Skeletal muscle tissue (tissue), 4 donors: Measurements from ENCODE around the gene FZR1. TPM values are rescaled to one million over a fixed set of nuclear protein-coding genes. Genes with fewer than 3 reads are reported as not detected.

ENCODE experiments used
- H3K27ac ChIP-seq: one replicate; pipeline ENCODE4 v1.7.0; 2013; ENCODE audit warnings: mild to moderate bottlenecking, low read depth, low read length, inconsistent platforms
- H3K27me3 ChIP-seq, 3 donors: one replicate each; pipeline ENCODE4 v1.7.0; 2013; ENCODE audit warnings: low read length in 3 of 3; ENCODE audit not compliant: control insufficient read depth in 3 of 3, insufficient read depth in 3 of 3
- H3K36me3 ChIP-seq, 3 donors: one replicate each; pipeline ENCODE4 v1.7.0; 2013; ENCODE audit warnings: low read length in 3 of 3; ENCODE audit not compliant: control insufficient read depth in 3 of 3, insufficient read depth in 3 of 3
- H3K4me1 ChIP-seq, 3 donors: one replicate each; pipeline ENCODE4 v1.7.0; 2013; ENCODE audit warnings: low read length in 3 of 3, mild to moderate bottlenecking in 3 of 3; ENCODE audit not compliant: control insufficient read depth in 3 of 3, insufficient read depth in 3 of 3
- H3K4me3 ChIP-seq, 3 donors: one replicate each; pipeline ENCODE4 v1.7.0; 2013; ENCODE audit warnings: low read length in 3 of 3
- H3K9ac ChIP-seq, 3 donors: one replicate each; pipeline ENCODE4 v1.7.0; 2013; ENCODE audit warnings: low read length in 3 of 3, mild to moderate bottlenecking in 3 of 3, moderate library complexity in 2 of 3, low read depth in 1 of 3
- H3K9me3 ChIP-seq, 3 donors: one replicate each; pipeline ENCODE4 v1.7.0; 2013; ENCODE audit warnings: low read length in 3 of 3; ENCODE audit not compliant: control insufficient read depth in 3 of 3
- total RNA-seq: library from RNA; depleted of rRNA; stranded (reverse); fragments of >200 nt; gene quantifications from one replicate; pipeline ENCODE4 v1.2.3, GENCODE V29; 2014
- donor health status: Osteomylitis.

FZR1 gene
- total RNA-seq, 1 donor from 2014 or later: 14.6 TPM

GRCh38 chr19:3494051-3494450 lies 12.1 kb upstream of the FZR1 start:
- H3K36me3 ChIP-seq: peaks cover 26 to 41% (median 35%) of the 10 kb centered on the region in 3 donors

GRCh38 chr19:3494559-3494958 lies 11.6 kb upstream of the FZR1 start:
- no peak overlapping the region for H3K9ac ChIP-seq
- no peak overlapping the region for H3K27ac ChIP-seq
- H3K4me1 ChIP-seq: peaks cover 5 to 8% (median 6%) of the 10 kb centered on the region in 3 donors
- H3K9me3 ChIP-seq: no peaks in the 10 kb centered on the region
- H3K4me3 ChIP-seq: no peak overlapping the region
- peaks cover 26 to 41% (median 35%) of the 10 kb centered on the region in 3 donors for H3K36me3 ChIP-seq
- H3K27me3 ChIP-seq: no peaks in the 10 kb centered on the region

More at GRCh38 chr19:3494051-3494450, 12.1 kb upstream of the FZR1 start:
- H3K27ac ChIP-seq: no peak overlapping the region
- H3K4me1 ChIP-seq: peaks cover 1 to 3% (median 2%) of the 10 kb centered on the region in 3 donors
- no peak overlapping the region for H3K9ac ChIP-seq
- no peak overlapping the region for H3K4me3 ChIP-seq
- no peaks in the 10 kb centered on the region for H3K27me3 ChIP-seq
- no peaks in the 10 kb centered on the region for H3K9me3 ChIP-seq

GRCh38 chr19:3496392-3497273 lies 9.5 kb upstream of the FZR1 start:
- Histone ChIP-seq H3K36me3 (peaks cover 20 to 36% (median 35%) of the 10 kb centered on the region in 3 donors), H3K9ac (no peak overlapping the region), H3K9me3 (no peaks in the 10 kb centered on the region), H3K27ac (no peak overlapping the region), H3K4me1 (peaks cover 12 to 21% (median 16%) of the 10 kb centered on the region in 3 donors), H3K4me3 (no peak overlapping the region), H3K27me3 (no peaks in the 10 kb centered on the region)

DNA sequence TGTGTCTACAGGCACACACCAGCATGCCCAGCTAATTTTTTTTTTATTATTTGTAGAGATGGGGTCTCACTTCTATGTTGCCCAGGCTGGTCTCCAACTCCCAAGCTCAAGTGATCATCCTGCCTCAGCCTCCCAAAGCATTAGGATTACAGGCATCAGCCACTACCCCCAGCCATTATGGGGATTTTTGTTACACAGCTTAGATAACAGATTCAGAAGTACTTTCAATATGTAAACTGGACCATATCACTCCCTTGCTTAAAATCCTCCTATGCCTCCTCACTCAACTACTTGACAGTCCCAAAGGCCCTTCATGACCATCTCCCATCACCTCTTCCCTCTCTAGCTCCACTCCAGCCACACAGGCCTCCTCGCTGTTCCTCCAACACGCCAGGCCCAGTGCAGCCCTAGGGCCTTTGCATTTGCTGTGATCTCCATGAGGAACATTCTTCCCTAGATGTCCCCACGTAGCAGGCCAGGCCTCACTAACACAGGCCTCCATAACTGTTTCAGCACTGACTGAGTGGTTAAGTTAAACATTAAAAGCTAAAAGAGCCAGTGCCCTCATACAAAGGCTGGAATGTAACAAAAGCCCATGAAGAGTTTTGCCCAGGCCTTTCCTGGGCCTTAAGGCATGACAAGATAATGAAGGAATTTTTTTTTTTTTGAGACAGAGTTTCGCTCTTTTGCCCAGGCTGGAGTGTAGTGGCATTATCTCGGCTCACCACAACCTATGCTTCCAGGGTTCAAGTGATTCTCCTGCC lies 8.2 kb upstream of the FZR1 start:
- Histone ChIP-seq H3K36me3 (peaks cover 15 to 30% (median 29%) of the 10 kb centered on the region in 3 donors), H3K9ac (no peak overlapping the region)

DNA sequence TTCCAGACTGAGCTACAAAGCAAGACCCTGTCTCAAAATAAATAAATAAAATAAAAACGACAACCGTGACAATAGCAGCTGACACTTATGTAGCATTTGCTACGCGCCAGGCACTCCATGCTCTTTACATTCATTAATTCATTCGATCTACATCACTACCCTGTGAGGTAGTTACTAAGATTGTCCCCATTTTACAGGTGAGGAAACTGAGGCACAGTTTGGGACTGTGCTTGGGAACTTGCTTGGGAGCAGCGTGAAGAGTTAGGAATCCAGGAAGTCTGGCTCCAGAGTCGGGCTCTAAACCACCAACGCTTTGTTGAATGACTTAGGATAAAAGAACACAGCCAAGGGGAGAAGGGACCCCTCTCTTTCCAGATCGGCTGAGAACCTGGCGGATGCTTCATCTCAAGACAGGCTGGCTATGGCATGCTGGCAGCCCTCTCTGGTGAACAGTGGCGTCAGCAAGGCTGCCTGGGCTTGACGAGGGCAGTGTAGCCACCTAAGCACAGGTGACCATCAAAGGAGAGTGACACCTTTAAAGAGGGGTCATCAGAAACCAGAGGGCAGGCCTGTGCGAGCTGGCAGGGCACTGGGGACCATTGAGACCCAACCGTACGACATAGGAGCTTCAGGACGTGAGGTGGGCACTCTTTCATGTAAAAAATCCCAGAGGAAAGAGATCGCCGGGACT lies 6.2 kb upstream of the FZR1 start:
- H3K9me3 ChIP-seq: no peaks in the 10 kb centered on the region
- peaks cover 12 to 21% (median 16%) of the 10 kb centered on the region in 3 donors for H3K4me1 ChIP-seq
- peak overlapping the region; percentile 94 for H3K27ac ChIP-seq
- peaks cover 11 to 21% (median 18%) of the 10 kb centered on the region in 3 donors for H3K36me3 ChIP-seq
- no peaks in the 10 kb centered on the region for H3K27me3 ChIP-seq
- H3K9ac ChIP-seq: peak overlapping the region; percentile 94 to 99 (median 99)
- peak overlapping the region; percentile 98 to 100 (median 98) for H3K4me3 ChIP-seq

More for the DNA sequence above, 8.2 kb upstream of the FZR1 start:
- Histone ChIP-seq H3K4me1 (peaks cover 12 to 21% (median 16%) of the 10 kb centered on the region in 3 donors), H3K9me3 (no peaks in the 10 kb centered on the region), H3K27ac (no peak overlapping the region), H3K27me3 (no peaks in the 10 kb centered on the region), H3K4me3 (no peak overlapping the region)

- Histone ChIP-seq H3K9ac (peak within 1 kb of the TSS; percentile 94 to 99 (median 99)), H3K27me3 (no peaks in the 10 kb centered on the region), H3K27ac (peak within 1 kb of the TSS; percentile 94), H3K9me3 (no peaks in the 10 kb centered on the region), H3K4me3 (peak within 1 kb of the TSS; percentile 98 to 100 (median 98)), H3K4me1 (peaks cover 15 to 25% (median 18%) of the 10 kb centered on the region in 3 donors), H3K36me3 (peaks cover 8 to 16% (median 14%) of the 10 kb centered on the region in 3 donors)
Measured at GRCh38 chr19:3500429-3501101, 5.5 kb upstream of the FZR1 start, which contains the start of gene DOHH. DOHH (minus strand) TSS chr19:3500674; CDS start chr19:3496814, 3,860 bp downstream.

DNA sequence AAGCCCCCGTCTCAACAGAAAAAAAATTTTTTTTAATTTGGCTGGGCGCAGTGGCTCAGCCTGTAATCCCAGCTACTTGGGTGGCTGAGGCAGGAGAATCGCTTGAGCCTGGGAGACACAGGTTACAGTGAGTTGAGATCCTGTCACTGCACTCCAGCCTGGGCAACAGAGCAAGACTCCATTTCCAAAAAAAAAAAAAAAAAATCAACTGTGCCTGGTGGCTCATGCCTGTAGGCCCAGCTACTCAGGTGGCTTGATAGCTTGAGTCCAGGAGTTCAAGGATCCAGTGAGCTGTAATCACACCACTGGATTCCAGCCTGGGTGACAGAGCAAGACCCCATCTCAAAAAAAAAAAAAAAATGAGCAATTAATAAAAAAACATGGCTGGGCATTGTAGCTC lies 4.3 kb upstream of the FZR1 start:
- H3K9ac ChIP-seq: no peak overlapping the region

GRCh38 chr19:3503036-3503572 lies 3.0 kb upstream of the FZR1 start:
- Histone ChIP-seq H3K9ac (no peak overlapping the region), H3K36me3 (peaks cover 0 to 1% (median 0%) of the 10 kb centered on the region in 3 donors), H3K4me3 (no peak overlapping the region), H3K4me1 (peaks cover 25 to 40% (median 32%) of the 10 kb centered on the region in 3 donors), H3K27me3 (no peaks in the 10 kb centered on the region), H3K9me3 (no peaks in the 10 kb centered on the region), H3K27ac (no peak overlapping the region)

More for the DNA sequence above, 4.3 kb upstream of the FZR1 start:
- Histone ChIP-seq H3K4me1 (peaks cover 17 to 29% (median 22%) of the 10 kb centered on the region in 3 donors), H3K27ac (no peak overlapping the region), H3K27me3 (no peaks in the 10 kb centered on the region), H3K36me3 (peaks cover 0 to 7% (median 5%) of the 10 kb centered on the region in 3 donors), H3K4me3 (no peak overlapping the region), H3K9me3 (no peaks in the 10 kb centered on the region)

DNA sequence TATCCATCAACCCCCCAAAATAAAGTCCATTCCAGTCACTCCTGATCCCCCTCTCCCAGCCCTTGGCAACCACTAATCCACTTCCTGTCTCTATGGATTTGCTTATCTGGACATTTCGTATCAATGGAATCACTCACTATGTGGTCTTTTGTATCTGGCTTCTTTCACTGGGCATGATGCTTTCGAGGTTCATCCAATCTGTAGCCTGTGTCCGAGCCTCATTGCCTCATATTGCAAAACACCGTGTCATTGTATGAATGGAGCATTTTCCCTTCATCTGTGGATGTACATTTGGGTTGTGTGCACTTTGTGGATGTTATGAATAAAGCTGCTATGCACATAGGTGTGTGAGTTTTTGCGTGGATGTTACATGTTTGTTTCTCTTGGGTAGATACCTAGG lies 1.4 kb upstream of the FZR1 start:
- H3K27ac ChIP-seq: no peak overlapping the region
- H3K36me3 ChIP-seq: peaks cover 0 to 6% (median 2%) of the 10 kb centered on the region in 3 donors
- no peaks in the 10 kb centered on the region for H3K27me3 ChIP-seq
- no peak overlapping the region for H3K9ac ChIP-seq
- no peaks in the 10 kb centered on the region for H3K9me3 ChIP-seq
- H3K4me1 ChIP-seq: peaks cover 17 to 39% (median 25%) of the 10 kb centered on the region in 3 donors
- H3K4me3 ChIP-seq: no peak overlapping the region
